Retinal pigment epithelial cell (primary cell): ENCODE measurements around the gene ADAMTSL5.
"Not testable (repeated sequence)": the region's sequence is repeated elsewhere in the genome, so short reads cannot be mapped to it uniquely, and the experiment has no call there.

Source experiments
- DNase-seq: peaks from one replicate; pipeline ENCODE4 v3.0.0-alpha.2; 2010; ENCODE audit warnings: low read depth
- H3K4me3 ChIP-seq: 2 replicates; pipeline ENCODE4 v1.5.1; 2011; ENCODE audit warnings: mild to moderate bottlenecking, low read length, control low read depth, moderate library complexity
- CTCF ChIP-seq: conservative IDR thresholded peaks from 2 replicates; pipeline ENCODE4 v1.5.1; 2011; ENCODE audit warnings: low read depth, low read length, control low read depth, inconsistent platforms

The ADAMTSL5 gene

GRCh38 chr19:1481224-1481892 lies 31.5 kb downstream of the ADAMTSL5 start:
- TF ChIP-seq CTCF, result no peak

GRCh38 chr19:1478934-1479707 lies 33.7 kb downstream of the ADAMTSL5 start, which contains the start of gene C19orf25:
Gene C19orf25 (minus strand): TSS chr19:1479215. CDS start chr19:1478903, 312 bp downstream.
- TF ChIP-seq CTCF, result no peak
- peak; percentile 69 for DNase-seq
- H3K4me3 ChIP-seq, result peak within 1 kb of the TSS; percentile 76

More at GRCh38 chr19:1481224-1481892, 31.5 kb downstream of the ADAMTSL5 start:
- no peak overlapping the region for H3K4me3 ChIP-seq
- no peak for DNase-seq

GRCh38 chr19:1477056-1477455 lies 35.8 kb downstream of the ADAMTSL5 start:
- not testable (repeated sequence) for DNase-seq, H3K4me3 ChIP-seq

- no peak for DNase-seq
- H3K4me3 ChIP-seq, result no peak overlapping the region
- no peak for TF ChIP-seq CTCF
Observed at GRCh38 chr19:1475751-1476437, 36.9 kb downstream of the ADAMTSL5 start.

GRCh38 chr19:1474765-1475351 lies 38.0 kb downstream of the ADAMTSL5 start:
- TF ChIP-seq CTCF, result no peak
- no peak overlapping the region for H3K4me3 ChIP-seq
- DNase-seq, result no peak

GRCh38 chr19:1474011-1474764 lies 38.6 kb downstream of the ADAMTSL5 start:
- no peak for DNase-seq
- H3K4me3 ChIP-seq, result no peak overlapping the region

More at GRCh38 chr19:1474011-1474764, 38.6 kb downstream of the ADAMTSL5 start:
- no peak for TF ChIP-seq CTCF
